Body of pancreas (tissue), 4 donors: ENCODE results near the gene AIP.

Source experiments
- POLR2A ChIP-seq, 3 donors: fragments of 450-650 bp; IDR thresholded peaks; one replicate each; pipeline ENCODE4 v1.6.1; 2016; ENCODE audit warnings: antibody characterized with exemption in 3 of 3, mild to moderate bottlenecking in 2 of 3
- TF ChIP-seq, protein P1 (sequence below), 7 experiments: fragments of 450-650 bp in 4 of 7; fragments of 200-600 bp in 3 of 7; sonication (generic) in 3 of 7; IDR thresholded peaks; one replicate each; pipeline ENCODE4 v1.5.1; 2016 to 2019; ENCODE audit warnings: antibody characterized with exemption in 7 of 7

DNA sequence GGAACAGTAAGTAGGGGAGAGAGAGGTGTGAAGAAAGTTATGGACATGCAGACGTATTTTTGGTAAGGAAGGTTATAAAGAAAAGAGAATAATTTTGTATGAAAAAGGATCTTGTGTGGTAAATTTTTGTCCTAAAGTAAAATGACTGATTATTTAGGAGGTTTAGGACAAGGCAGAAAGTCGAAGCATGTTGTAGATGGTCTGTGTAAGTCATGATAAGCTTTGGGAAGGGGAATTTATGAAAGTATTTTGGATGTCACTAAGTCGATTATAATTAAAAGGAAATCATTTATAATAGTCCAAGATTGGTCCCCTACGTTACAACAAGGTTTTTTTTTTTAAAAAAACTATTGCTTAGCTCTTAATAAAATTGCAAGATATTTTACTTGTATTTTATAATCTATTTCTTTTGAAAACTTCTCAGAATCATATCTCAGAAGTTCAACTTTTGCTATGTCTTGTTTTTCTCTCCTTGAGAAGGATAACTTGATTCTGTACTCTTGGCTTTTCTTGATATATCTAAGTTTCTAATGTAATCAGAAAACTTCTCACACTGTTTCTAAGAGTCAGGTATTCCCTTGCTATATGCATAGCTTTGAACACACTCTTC, 51.3 kb downstream of the AIP start:
- TF ChIP-seq, protein P1, sequence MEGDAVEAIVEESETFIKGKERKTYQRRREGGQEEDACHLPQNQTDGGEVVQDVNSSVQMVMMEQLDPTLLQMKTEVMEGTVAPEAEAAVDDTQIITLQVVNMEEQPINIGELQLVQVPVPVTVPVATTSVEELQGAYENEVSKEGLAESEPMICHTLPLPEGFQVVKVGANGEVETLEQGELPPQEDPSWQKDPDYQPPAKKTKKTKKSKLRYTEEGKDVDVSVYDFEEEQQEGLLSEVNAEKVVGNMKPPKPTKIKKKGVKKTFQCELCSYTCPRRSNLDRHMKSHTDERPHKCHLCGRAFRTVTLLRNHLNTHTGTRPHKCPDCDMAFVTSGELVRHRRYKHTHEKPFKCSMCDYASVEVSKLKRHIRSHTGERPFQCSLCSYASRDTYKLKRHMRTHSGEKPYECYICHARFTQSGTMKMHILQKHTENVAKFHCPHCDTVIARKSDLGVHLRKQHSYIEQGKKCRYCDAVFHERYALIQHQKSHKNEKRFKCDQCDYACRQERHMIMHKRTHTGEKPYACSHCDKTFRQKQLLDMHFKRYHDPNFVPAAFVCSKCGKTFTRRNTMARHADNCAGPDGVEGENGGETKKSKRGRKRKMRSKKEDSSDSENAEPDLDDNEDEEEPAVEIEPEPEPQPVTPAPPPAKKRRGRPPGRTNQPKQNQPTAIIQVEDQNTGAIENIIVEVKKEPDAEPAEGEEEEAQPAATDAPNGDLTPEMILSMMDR (IDR thresholded peaks at IDR 0.05): no peak
- TF ChIP-seq POLR2A (IDR thresholded peaks at IDR 0.05): no peak
